Left lung (tissue), 10 donors: ENCODE measurements around the gene ITK. TPM values are rescaled to one million over a fixed set of nuclear protein-coding genes. Genes with fewer than 3 reads are reported as not detected.

Experiments
- ATAC-seq: fragments of 200-7000 bp; cut with Tn5 transposase; one replicate; pipeline ENCODE4 v1.9.1; 2020; ENCODE audit warnings: moderate library complexity
- DNase-seq, 4 donors: peaks; one replicate each; pipeline ENCODE4 v3.0.0-alpha.2; 2013 to 2020
- H3K27ac ChIP-seq, 2 donors: fragments of 200-600 bp; sonication (generic) in 1 of 2; one replicate each; pipeline versions ENCODE4 v1.5.0 to v1.8.0; 2020 to 2021
- H3K27me3 ChIP-seq, 2 donors: fragments of 200-600 bp; sonication (generic) in 1 of 2; one replicate each; pipeline versions ENCODE4 v1.5.0 to v1.8.0; 2020 to 2021
- H3K36me3 ChIP-seq, 2 donors: fragments of 200-600 bp; sonication (generic) in 1 of 2; one replicate each; pipeline versions ENCODE4 v1.5.0 to v1.8.0; 2020 to 2021
- H3K4me1 ChIP-seq, 2 donors: fragments of 200-600 bp; one replicate each; pipeline ENCODE4 v1.8.0; 2021
- H3K4me3 ChIP-seq, 2 donors: fragments of 200-600 bp; sonication (generic) in 1 of 2; one replicate each; pipeline versions ENCODE4 v1.5.0 to v1.8.0; 2020 to 2021; ENCODE audit warnings: mild to moderate bottlenecking in 1 of 2
- H3K9me3 ChIP-seq, 2 donors: fragments of 200-600 bp; sonication (generic) in 1 of 2; one replicate each; pipeline versions ENCODE4 v1.5.0 to v1.8.0; 2020 to 2021
- intact Hi-C, 2 donors: fragments of 100-400 bp; cut with DNase I; formaldehyde crosslinking; loops; one replicate each; pipeline versions ENCODE4 v1.11.2 to v1.14.2; 2022
- polyA plus RNA-seq, 6 donors: library from polyadenylated mRNA; unstranded; fragments of 120-200 nt; gene quantifications; one replicate each; pipeline ENCODE4 v1.2.1, GENCODE V29; 2013; ENCODE audit not compliant: insufficient read length in 6 of 6
- total RNA-seq, 2 donors: library from RNA; stranded (reverse); fragmentation: NEBNext Ultra II Directional; extraction: Animal tissue kit (Norgen Biotek cat#: 25700); gene quantifications; one replicate each; pipeline ENCODE4 v1.2.1, GENCODE V29; 2021
- TF ChIP-seq, protein P1 (sequence below), 2 donors: fragments of 200-600 bp; sonication (generic) in 1 of 2; IDR thresholded peaks; one replicate each; pipeline versions ENCODE4 v1.5.0 to v1.8.0; 2021; ENCODE audit warnings: antibody characterized with exemption in 2 of 2
- donor health status: DM: no; HTN: yes; CAD: no.
- donor health status: DM: no; HTN: no; CAD: no.

ITK gene
- total and polyA plus RNA-seq, 8 donors, result 0.49 to 8.1 (median 1.1) TPM

GRCh38 chr5:157285310-157286035 is 104.8 kb downstream of the ITK start:
- intact Hi-C loops, result no loop called here
- DNase-seq (no peak), ATAC-seq (no peak)

DNA sequence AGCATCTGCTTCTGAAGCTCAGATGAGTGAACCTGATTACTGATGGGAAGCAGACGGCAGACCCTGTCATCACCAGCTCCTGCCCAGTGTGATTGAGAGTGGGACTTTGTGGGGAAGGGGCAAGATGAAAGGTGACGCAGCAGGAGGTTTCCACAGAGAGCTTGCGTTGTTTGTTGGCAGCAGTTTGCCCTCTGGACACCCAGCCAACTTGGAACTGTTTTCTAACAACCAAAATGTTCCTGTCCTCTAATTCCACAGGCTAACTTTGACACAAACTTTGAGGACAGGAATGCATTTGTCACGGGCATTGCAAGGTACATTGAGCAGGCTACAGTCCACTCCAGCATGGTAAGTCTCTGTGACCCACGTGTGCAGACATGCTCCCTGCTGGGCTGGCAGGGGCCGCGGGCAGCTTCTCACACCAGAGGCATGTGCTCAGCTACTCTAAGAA is 106.1 kb downstream of the ITK start:
- peaks cover 0 to 20% of the 10 kb centered on the region in 2 donors for H3K36me3 ChIP-seq
- intact Hi-C loops, result no loop called here
- no peak overlapping the region for H3K27ac ChIP-seq
- no peaks in the 10 kb centered on the region for H3K27me3 ChIP-seq
- DNase-seq, result no peak
- H3K4me1 ChIP-seq, result peaks cover 0 to 6% of the 10 kb centered on the region in 2 donors
- no peaks in the 10 kb centered on the region for H3K9me3 ChIP-seq
- no peak overlapping the region for H3K4me3 ChIP-seq
- TF ChIP-seq, protein P1, sequence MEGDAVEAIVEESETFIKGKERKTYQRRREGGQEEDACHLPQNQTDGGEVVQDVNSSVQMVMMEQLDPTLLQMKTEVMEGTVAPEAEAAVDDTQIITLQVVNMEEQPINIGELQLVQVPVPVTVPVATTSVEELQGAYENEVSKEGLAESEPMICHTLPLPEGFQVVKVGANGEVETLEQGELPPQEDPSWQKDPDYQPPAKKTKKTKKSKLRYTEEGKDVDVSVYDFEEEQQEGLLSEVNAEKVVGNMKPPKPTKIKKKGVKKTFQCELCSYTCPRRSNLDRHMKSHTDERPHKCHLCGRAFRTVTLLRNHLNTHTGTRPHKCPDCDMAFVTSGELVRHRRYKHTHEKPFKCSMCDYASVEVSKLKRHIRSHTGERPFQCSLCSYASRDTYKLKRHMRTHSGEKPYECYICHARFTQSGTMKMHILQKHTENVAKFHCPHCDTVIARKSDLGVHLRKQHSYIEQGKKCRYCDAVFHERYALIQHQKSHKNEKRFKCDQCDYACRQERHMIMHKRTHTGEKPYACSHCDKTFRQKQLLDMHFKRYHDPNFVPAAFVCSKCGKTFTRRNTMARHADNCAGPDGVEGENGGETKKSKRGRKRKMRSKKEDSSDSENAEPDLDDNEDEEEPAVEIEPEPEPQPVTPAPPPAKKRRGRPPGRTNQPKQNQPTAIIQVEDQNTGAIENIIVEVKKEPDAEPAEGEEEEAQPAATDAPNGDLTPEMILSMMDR (IDR thresholded peaks at IDR 0.05), result no peak
- ATAC-seq, result no peak

More at GRCh38 chr5:157285310-157286035, 104.8 kb downstream of the ITK start:
- Histone ChIP-seq H3K4me3 (no peak overlapping the region), H3K27ac (no peak overlapping the region), H3K4me1 (peaks cover 0 to 14% of the 10 kb centered on the region in 2 donors), H3K27me3 (no peaks in the 10 kb centered on the region), H3K36me3 (peaks cover 0 to 20% of the 10 kb centered on the region in 2 donors), H3K9me3 (no peaks in the 10 kb centered on the region)
- TF ChIP-seq, protein P1 (IDR thresholded peaks at IDR 0.05), result no peak

DNA sequence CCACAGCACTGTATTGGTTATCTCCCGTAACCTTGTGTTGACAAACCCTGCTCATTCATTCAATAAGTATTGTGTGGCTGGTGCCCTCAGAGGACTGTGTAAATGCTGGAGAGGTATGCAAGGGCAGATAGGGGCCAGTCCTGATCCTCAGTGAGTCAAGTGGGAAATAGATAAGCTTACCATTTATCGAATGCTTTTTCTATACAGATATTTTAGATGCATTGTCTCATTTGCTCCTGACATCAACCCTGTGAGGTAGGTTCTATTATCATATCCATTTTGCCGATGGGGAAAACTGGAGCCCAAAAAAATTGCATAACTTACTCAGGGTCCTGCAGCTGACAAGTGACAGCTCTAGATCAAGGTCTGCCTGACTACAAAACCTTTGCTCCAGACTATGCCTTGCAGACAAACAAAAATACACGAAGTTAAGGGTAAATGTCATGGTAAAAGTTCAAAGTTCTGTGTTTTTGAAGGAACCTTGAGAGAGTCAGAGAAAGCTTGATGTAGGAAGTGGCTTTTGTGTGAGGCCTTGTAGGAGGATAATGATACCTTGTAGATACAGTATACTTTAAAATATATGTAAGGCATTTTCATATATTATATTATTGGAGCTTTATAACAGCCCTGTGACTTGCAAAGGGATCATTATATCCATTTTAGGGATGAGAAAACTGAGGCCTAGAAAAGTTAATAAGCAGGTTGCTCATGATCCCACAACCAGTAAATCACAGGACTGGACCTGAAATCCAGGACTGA is 107.9 kb downstream of the ITK start:
- no peaks in the 10 kb centered on the region for H3K4me1 ChIP-seq
- TF ChIP-seq, protein P1 (IDR thresholded peaks at IDR 0.05), result no peak
- H3K27ac ChIP-seq, result no peak overlapping the region
- peaks cover 0 to 20% of the 10 kb centered on the region in 2 donors for H3K36me3 ChIP-seq
- no peak for ATAC-seq
- H3K9me3 ChIP-seq, result no peaks in the 10 kb centered on the region
- DNase-seq, result no peak
- H3K27me3 ChIP-seq, result no peaks in the 10 kb centered on the region
- H3K4me3 ChIP-seq, result no peak overlapping the region
- intact Hi-C loops, result no loop called here

- ATAC-seq, result no peak
- Histone ChIP-seq H3K9me3 (no peaks in the 10 kb centered on the region), H3K4me1 (no peaks in the 10 kb centered on the region), H3K27me3 (no peaks in the 10 kb centered on the region), H3K4me3 (no peak overlapping the region), H3K36me3 (peaks cover 0 to 20% of the 10 kb centered on the region in 2 donors), H3K27ac (no peak overlapping the region)
- DNase-seq, result no peak
- TF ChIP-seq, protein P1 (IDR thresholded peaks at IDR 0.05), result no peak
- intact Hi-C loops, result no loop called here
These were observed 108.7 kb downstream of the ITK start for GRCh38 chr5:157289164-157289819.
